HG02610 (cell line): ENCODE data around the gene PDE4A.
"Not testable (repeated sequence)": the region's sequence is repeated elsewhere in the genome, so short reads cannot be mapped to it uniquely, and the experiment has no call there.

Experiments
- ATAC-seq: cut with Tn5 transposase; IDR thresholded peaks from one replicate; pipeline ENCODE4 v1.9.1; 2021; ENCODE audit warnings: mild to moderate bottlenecking, moderate library complexity; ENCODE audit not compliant: unreplicated experiment

PDE4A gene

DNA sequence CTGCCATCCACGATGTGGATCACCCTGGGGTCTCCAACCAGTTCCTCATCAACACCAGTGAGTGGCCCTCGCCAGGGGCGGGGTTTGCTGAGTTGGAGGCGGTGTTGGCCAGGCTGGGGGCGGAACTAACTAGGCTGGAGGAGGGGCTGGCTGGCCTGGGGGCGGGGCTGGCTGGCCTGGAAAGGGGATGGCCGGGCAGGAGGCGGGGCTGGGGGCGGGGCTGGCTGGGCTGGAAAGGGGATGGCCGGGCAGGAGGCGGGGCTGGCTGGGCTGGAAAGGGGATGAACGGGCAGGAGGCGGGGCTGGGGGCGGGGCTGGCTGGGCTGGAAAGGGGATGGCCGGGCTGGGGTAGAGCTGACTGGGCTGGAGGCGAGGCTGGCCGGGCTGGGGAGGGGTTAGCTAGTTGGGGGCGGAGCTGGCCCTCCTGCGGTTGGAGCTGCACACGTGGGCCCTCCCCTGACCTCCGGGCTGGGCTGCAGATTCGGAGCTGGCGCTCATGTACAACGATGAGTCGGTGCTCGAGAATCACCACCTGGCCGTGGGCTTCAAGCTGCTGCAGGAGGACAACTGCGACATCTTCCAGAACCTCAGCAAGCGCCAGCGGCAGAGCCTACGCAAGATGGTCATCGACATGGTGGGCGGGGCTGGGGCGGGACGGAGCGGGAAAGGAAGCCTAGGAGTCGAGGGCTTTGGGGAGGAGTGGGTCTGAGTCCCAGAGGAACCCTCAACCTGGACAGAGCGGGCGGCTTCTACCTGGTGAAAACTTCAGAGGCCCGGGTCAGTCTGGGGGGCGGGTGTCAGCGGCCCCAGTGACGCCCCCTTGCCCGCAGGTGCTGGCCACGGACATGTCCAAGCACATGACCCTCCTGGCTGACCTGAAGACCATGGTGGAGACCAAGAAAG is 41.0 kb downstream of the PDE4A start:
- peak; percentile 84 for ATAC-seq

DNA sequence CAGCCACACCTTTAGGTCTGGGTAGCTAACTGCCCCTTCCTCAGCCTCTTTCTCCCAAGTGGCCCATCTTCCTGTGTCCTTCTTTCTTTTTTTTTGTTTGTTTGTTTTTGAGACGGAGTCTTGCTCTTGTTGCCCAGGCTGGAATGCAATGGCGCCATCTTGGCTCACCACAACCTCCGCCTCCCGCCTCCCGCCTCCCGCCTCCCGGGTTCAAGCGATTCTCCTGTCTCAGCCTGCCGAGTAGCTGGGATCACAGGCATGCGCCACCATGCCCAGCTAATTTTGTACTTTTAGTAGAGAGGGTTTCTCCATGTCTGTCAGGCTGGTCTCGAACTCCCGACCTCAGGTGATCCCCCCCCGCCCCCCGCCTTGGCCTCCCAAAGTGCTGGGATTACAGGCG is 41.7 kb downstream of the PDE4A start:
- not testable (repeated sequence) for ATAC-seq

DNA sequence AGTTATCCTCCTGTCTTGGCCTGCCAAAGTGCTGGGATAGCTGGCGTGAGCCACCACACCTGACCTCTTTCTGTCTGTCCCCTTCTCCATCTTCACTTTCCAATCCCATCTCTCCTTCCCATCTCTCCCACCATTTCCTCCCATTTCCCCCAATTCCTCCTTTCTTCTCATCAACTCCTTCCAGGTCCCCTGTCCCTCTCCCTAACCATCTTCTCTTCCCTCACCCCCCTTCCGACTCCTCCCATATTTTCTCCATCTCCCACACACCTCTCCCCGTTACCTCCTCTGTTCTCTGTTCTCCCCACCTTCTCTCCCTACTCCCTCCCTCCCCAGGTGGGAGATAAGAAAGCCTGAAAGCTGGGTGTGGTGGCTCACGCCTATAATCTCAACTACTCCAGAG is 42.2 kb downstream of the PDE4A start:
- no peak for ATAC-seq

DNA sequence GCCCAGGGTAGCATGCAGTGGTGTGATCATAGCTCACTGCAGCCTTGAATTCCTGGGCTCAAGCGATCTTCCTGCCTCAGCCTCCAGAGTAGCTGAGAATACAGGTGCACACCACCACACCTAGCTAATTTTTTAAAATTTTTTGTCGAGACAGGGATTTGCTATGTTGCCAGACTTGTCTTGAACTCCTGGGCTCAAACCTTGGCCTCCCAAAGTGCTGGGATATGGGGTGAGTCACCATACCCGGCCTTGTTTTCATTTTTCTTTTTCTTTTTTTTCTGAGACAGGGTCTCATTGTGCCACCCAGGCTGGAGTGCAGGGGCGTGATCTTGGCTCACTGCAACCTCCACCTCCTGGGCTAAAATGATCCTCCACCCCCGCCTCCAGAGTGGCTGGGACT is 44.1 kb downstream of the PDE4A start:
- no peak for ATAC-seq

DNA sequence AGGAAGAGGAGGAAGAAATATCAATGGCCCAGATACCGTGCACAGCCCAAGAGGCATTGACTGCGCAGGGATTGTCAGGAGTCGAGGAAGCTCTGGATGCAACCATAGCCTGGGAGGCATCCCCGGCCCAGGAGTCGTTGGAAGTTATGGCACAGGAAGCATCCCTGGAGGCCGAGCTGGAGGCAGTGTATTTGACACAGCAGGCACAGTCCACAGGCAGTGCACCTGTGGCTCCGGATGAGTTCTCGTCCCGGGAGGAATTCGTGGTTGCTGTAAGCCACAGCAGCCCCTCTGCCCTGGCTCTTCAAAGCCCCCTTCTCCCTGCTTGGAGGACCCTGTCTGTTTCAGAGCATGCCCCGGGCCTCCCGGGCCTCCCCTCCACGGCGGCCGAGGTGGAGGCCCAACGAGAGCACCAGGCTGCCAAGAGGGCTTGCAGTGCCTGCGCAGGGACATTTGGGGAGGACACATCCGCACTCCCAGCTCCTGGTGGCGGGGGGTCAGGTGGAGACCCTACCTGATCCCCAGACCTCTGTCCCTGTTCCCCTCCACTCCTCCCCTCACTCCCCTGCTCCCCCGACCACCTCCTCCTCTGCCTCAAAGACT is 46.9 kb downstream of the PDE4A start:
- no peak for ATAC-seq

DNA sequence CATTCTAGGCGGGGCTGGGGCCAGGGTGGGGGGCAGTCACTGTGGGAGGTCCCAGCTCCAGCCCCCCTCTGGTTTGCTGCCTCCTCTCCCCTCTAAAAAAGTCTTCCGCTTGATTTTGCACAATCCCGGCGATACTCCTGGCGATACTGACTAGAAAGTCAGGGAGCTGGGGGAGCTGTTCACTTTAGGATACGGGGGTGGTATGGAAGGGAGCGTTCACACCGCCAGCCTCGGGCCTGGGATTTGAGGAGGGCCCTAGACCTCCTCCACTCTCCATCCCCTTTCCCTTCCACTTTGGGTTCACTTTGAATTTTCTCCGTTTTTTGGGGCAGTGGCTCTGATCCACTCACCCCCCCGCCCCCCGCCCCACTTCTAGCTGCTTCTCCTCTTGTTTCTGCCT is 47.8 kb downstream of the PDE4A start:
- ATAC-seq: no peak

DNA sequence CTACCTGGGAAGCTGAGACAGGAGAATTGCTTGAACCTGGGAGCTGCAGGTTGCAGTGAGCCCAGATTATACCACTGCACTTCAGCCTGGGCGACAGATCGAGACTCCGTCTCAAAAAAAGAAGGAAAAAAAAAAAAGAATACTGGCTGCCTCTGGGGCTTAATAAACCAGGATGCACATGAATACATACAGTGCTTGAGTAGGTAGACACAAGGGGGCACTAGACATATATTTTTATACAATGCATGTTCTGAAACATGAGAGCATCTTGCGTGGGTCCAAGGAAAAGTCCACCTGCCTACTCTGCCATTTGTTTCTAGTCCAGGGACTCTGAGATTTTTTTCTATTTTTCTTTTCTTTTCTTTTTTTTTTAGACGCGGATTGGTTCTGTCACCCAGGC is 51.6 kb downstream of the PDE4A start:
- no peak for ATAC-seq

DNA sequence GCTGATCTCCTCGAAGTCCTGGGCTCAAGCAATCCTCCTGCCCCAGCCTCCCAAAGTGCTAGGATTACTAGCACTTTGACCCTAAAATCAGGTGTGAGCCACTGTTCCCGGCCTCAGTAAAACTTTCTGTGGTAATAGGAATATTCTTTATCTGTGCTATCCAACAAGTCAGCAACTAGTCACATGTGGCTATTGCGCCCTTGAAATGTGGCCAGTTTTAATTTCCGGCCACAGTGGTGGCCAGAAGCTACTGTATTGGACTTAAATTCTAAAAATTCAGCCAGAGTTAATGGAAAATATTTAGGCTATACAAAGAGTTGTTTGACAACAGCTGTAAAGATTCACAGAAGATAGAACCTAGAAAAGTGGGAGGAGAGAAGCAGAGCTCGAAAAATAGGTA is 52.9 kb downstream of the PDE4A start:
- ATAC-seq: no peak

DNA sequence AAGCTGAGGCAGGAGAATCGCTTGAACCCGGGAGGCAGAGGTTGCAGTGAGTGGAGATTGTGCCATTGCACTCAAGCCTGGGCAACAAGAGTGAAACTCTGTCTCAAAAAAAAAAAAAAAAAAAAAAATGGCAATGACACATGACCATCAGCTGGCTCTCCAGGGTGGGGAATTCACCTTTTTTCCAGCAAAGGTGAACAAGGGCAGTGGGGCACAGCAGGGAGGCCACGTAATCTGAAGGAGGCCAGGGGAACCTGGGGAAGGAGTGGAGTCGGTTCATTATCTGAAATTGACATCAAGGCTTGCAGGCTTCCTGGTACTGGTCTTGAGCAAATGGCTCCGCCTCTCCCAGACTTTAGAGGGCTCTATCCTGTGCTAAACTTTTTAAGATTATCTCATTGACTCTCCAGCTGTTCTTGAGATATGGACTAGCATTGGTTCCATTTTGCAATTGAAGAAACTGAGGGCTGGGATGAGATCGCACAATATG is 54.7 kb downstream of the PDE4A start:
- ATAC-seq: no peak

DNA sequence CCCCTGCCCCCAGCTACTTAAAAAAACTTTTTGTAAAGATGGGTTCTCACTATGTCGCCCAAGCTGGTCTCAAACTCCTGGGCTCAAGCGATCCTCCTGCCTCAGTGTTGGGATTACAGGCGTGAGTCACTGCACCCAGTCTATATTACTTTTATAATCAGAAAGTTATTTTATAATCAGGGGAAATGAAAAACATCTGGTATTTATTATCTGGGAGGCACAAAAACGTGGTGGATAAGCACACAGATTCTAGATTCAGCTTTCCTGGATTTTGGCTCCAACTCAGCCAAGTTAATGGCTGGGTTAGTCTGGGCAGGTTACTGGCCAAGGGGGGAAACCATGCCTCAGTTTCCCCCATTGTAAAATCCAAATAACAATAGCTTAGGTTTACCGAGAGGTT is 58.1 kb downstream of the PDE4A start:
- no peak for ATAC-seq

DNA sequence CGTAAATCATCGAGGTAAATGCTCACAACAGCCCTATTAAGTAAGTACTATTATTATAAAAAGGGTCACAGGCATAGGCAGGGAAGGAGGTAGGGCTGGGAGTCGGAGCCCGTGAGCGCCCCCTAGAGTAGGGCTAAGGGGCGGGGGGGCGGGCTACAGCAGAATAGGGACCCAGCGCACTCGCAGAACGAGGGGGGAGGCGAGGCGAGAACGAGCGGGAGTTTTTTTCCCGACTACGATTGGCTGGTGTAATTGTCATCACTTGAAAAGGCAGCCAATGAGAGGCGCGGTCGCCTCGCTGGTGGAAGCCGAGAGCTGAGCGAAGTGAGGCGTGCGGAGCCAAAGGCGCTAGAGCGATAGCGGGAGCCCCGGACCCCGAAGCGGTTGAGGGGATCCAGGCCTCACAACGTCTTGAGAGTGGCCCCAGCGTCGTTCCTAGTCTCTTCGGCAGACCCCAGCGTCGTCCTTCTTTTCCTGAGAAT is 58.6 kb downstream of the PDE4A start:
- ATAC-seq: no peak

DNA sequence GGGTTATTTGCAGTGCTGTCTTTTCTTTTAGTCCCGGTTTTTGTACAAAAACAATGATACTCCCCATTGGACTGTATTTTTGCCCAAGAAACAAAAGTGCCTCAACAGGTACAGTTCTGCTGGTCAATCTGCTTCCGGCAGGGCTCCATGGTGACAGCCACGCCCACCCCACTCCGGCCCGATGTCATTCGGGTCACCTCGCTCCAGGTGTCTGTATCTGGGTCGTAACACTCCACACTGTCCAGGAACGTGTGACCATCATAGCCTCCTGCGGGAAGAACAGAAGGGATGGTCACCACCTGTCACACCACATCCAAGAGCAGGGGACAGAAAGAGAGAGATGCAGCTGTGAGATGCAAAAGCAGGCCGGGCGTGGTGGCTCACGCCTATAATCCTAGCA is 66.2 kb downstream of the PDE4A start:
- ATAC-seq: no peak

DNA sequence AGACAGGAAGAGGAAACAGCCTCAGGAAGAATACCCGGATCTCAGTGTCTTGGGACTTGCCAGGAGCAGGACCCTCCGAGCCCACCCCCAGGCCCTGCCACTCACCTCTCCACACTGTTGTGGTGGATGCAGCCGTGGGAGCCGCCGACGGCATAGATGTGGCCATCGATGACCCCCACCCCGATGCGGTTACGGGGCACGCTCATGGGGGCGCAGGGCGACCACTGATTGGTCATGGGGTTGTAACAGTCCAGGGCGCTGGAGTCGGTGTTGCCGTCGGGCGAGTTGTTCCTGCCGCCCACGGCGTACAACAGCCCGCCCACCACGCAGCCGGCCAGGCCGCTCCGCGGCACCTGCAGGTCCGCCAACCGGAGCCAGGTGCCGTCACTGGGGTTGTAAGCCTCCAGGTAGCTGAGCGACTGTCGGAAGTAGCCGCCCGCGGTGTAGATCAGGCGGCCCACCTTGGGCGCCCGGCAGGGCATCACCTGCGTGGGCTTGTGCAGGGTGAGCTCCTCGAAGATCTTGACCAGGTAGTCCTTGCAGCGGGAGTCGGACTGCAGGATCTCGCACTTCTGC is 71.2 kb downstream of the PDE4A start:
- ATAC-seq: no peak

DNA sequence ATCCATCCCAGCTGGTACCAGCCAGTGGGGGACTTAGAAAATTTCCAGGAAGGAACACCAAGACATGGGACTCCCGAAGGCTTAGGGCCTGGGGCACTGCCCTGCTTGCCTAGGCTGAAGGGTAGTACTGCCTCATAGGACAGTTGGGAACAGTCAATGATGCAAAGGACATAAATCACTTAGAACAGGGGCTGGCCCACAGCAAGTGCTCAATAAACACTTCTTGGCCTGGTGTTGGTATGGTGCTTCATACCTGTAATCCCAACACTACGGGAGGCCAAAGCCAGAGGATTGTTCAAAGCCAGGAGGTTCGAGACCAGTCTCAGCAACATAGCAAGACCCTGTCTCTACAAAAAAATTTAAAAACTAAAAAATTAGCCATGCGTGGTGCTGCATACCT is 77.0 kb downstream of the PDE4A start:
- no peak for ATAC-seq

DNA sequence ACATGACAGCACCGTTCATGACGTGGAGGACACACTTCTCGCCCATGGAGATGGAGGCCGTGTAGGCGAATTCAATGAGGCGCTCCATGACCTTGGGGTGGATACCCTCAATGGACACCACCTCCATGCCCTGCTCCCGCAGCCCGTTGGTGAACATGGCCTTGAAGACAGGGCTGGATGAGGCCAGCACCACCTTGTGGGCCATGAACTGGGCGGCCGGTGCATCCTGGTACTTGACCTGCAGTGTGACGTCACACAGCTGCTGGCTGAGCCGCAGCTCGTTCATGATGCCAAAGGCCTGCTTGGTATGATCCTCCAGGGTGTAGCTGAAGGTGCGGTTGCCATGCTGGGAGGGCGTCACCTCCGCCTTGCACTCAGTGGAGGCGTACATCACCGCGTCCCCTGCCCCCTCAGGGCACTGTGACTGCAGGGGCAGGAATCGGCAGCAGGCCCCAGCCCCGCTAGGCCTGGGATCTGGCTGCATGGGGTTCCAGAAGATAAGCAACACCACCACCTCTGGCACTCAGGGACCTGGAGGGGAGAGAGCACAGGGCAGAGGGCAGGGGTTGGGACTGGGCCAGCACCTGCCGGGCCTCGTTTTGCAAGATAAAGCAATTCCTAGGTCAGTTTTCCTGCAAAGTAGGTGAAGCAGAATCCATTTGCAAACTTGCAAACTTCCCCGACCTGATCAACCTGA is 79.4 kb downstream of the PDE4A start:
- ATAC-seq: no peak

DNA sequence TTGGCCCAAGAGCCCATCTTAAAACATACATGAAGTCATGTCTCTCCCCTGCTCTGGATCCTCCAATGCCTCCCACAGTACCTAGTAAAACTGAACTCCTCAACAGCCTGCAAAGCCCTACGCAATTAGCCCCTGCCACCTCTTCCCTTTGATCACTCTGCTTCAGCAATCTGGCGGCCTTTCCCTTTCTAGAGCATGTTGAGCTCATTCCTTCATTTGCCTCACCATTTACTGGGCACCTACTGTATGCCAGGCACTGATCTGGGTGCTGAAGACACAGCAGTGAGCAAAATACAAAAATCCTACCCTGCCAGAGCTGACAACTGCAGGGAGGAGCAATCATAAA is 79.9 kb downstream of the PDE4A start:
- ATAC-seq: no peak

DNA sequence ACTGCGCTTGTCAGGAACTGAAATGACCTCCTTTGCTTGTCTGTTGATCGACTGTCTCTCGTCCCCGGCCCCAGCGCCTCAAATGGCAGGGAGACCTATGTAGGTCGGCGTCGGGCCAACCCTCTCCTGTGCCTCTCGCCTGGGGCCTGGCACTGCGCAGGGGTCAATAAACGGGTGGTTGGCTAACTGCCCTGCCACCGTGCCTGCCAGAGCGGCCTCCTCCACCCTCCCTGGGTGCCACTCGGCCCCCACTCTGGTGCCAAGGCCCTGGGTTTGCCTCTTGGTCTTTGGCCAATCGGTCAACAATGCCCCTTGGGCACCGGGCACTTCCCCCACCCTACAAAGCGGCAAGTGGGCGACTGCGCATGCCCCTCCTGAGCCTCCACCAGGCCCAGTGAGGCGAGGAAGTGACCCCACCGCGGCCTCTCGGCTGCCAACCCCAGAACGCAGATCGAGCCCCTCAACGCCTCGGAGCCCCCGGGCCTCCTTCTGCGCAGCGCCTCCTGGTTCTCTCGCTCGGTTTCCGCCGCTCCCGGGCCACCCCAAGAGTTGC is 81.7 kb downstream of the PDE4A start:
- peak; percentile 26 for ATAC-seq

DNA sequence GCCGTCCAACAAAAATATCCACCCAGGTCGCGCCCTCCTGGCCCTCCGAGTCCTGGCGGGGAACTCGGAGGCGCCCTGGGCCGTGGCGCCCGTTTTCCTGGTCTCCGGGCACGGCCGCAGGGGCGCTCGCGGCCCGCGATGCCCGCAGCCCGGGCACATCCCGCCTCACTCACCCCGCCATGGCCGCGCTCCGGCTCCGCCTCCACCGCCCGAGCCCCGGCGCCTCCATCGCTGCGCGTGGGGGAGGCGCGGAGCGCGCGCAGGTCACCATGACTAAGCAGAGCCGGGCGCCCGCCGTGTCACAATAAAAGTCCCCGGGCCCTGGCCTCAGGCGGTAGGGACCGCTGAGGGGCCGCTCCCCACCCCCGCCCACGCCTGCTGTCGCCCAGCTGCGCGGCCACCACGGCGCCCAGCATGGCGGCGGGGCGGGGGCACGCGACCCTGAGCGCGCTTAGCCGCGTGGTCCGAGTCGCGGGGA is 82.2 kb downstream of the PDE4A start:
- ATAC-seq: peak; percentile 82

DNA sequence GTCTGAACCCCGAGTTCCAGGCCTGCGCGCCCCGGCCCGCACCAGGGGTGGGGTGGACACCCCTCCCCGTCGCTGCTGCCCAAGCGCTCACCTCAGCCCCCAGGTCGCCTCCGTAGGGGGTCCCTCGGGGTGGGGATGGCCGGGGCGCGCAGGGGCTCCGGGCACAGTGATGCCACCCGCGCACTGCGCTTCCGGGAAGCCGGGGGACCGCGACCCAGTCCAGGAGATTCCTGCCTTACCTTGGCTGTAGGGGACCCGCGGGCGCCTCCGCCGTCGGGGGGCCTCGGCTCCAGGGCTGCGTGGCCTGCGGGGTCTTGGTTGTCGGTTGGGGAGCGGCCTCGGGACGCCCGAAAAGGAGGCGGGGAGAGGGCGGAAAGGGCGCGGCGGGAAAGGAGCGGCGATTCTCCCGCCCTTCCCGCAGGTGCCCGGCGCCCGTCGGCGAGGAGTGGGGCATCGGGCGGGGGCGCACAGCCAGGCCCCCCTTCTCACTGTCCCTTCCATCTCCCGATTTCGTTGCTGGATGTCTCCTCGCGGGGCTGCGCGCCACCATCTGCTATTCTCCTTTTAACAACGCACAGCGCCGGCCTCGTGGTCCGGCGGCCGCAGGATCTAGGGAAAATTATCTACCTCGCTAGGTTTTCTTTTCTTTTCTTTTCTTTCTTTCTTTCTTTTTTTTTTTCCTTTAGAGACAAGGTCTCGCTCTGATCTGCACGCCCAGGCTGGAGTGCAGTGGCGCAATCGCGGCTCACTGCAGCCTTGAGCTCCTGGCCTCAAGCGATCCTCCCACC is 82.9 kb downstream of the PDE4A start, which contains the start of gene KEAP1:
Gene KEAP1, minus strand, starts transcription at position 355 of the 788 bp plus-strand sequence. CDS start 3,323 bp downstream, outside the sequence.
- ATAC-seq: peak; percentile 24
